Renal cortical epithelial cell (primary cell): ENCODE results near the gene FBRSL1. TPM values are rescaled to one million over a fixed set of nuclear protein-coding genes. Genes with fewer than 3 reads are reported as not detected.
"Not testable (repeated sequence)": the region's sequence is repeated elsewhere in the genome, so short reads cannot be mapped to it uniquely, and the experiment has no call there.

ENCODE experiments used
- DNase-seq: peaks from one replicate; pipeline ENCODE4 v3.0.0-alpha.2; 2011; ENCODE audit warnings: low read depth
- total RNA-seq: library from RNA; depleted of rRNA; stranded (reverse); fragments of >200 nt; gene quantifications from 2 replicates; pipeline ENCODE4 v1.2.3, GENCODE V29; 2014

FBRSL1 gene
- total RNA-seq = 2.6 and 10.6 TPM in 2 replicates

- DNase-seq = peak; percentile 17
Measured at GRCh38 chr12:132489602-132490266, at the start of gene FBRSL1. Gene FBRSL1, plus strand, starts transcription at chr12:132490151.

GRCh38 chr12:132440420-132440819 is 49.5 kb upstream of the FBRSL1 start:
- not testable (repeated sequence) for DNase-seq

- no peak for DNase-seq
Measured at GRCh38 chr12:132441871-132442863, 47.8 kb upstream of the FBRSL1 start.

GRCh38 chr12:132443091-132443490 is 46.9 kb upstream of the FBRSL1 start:
- no peak for DNase-seq

GRCh38 chr12:132444283-132444682 is 45.7 kb upstream of the FBRSL1 start:
- no peak for DNase-seq

- no peak for DNase-seq
Measured at GRCh38 chr12:132444957-132445883, 44.7 kb upstream of the FBRSL1 start.

- peak; percentile 47 for DNase-seq
Measured at GRCh38 chr12:132445884-132446632, 43.9 kb upstream of the FBRSL1 start.

GRCh38 chr12:132446633-132447326 is 43.2 kb upstream of the FBRSL1 start:
- DNase-seq = no peak

GRCh38 chr12:132447327-132447720 is 42.6 kb upstream of the FBRSL1 start:
- no peak for DNase-seq

GRCh38 chr12:132447731-132448462 is 42.1 kb upstream of the FBRSL1 start:
- DNase-seq = no peak

- DNase-seq = no peak
Measured at GRCh38 chr12:132448463-132448820, 41.5 kb upstream of the FBRSL1 start.

GRCh38 chr12:132449565-132450417 is 40.2 kb upstream of the FBRSL1 start:
- DNase-seq = no peak

- no peak for DNase-seq
Measured at GRCh38 chr12:132450418-132451171, 39.4 kb upstream of the FBRSL1 start.

GRCh38 chr12:132451172-132451835 is 38.6 kb upstream of the FBRSL1 start:
- DNase-seq = no peak

- DNase-seq = no peak
Measured at GRCh38 chr12:132451836-132452195, 38.1 kb upstream of the FBRSL1 start.

- no peak for DNase-seq
Measured at GRCh38 chr12:132452596-132453350, 37.2 kb upstream of the FBRSL1 start.
